HL-60 (cell line): ENCODE measurements around the gene PLEKHG3.
A peak's percentile ranks its signal among the peaks of the same experiment; 100 is the strongest.

Experiments
- DNase-seq, 2 experiments: peaks; one replicate each; pipeline ENCODE4 v3.0.0-alpha.2; 2010 to 2020; ENCODE audit warnings: low read depth in 1 of 2, low spot score in 1 of 2
- H3K27ac ChIP-seq: fragments of 250-450 bp; sonication (Bioruptor Pico); replicated peaks from 2 replicates; pipeline ENCODE4 v1.5.1; 2020; ENCODE audit warnings: mild to moderate bottlenecking, moderate library complexity
- H3K27me3 ChIP-seq: fragments of 250-450 bp; sonication (Bioruptor Pico); 2 replicates; pipeline ENCODE4 v1.5.1; 2021; ENCODE audit warnings: mild to moderate bottlenecking, moderate library complexity; ENCODE audit not compliant: insufficient read depth, poor library complexity, severe bottlenecking
- H3K4me3 ChIP-seq: replicated peaks from 2 replicates; pipeline ENCODE4 v1.5.1; 2011; ENCODE audit warnings: mild to moderate bottlenecking, control low read depth, low read length; ENCODE audit not compliant: insufficient read depth
- CTCF ChIP-seq: IDR thresholded peaks from one replicate; pipeline ENCODE4 v1.5.1; 2011; ENCODE audit warnings: low read length, control low read depth, inconsistent platforms; ENCODE audit not compliant: insufficient read depth
- GABPA ChIP-seq: IDR thresholded peaks from 2 replicates; pipeline ENCODE4 v1.6.1; 2012; ENCODE audit warnings: low read depth
- POLR2AphosphoS5 ChIP-seq: IDR thresholded peaks from 2 replicates; pipeline ENCODE4 v1.6.1; 2012; ENCODE audit warnings: low read depth
- REST ChIP-seq: IDR thresholded peaks from 2 replicates; pipeline ENCODE4 v1.6.1; 2012; ENCODE audit warnings: low read depth; ENCODE audit not compliant: insufficient replicate concordance
- SPI1 ChIP-seq: IDR thresholded peaks from 2 replicates; pipeline ENCODE4 v1.6.1; 2012; ENCODE audit warnings: low read depth, mild to moderate bottlenecking, borderline replicate concordance

Gene PLEKHG3

GRCh38 chr14:64711039-64711438 is 6.8 kb downstream of the PLEKHG3 start:
- TF ChIP-seq POLR2AphosphoS5 (no peak), CTCF (no peak), REST (no peak), SPI1 (no peak), GABPA (no peak)
- peak in 1 of 2 experiments; percentile 6 for DNase-seq
- H3K4me3 ChIP-seq, result no peak overlapping the region
- H3K27ac ChIP-seq, result no peak overlapping the region
- no peaks in the 10 kb centered on the region for H3K27me3 ChIP-seq

GRCh38 chr14:64713677-64714076 is 9.5 kb downstream of the PLEKHG3 start:
- no peak for TF ChIP-seq CTCF
- TF ChIP-seq SPI1, result no peak
- TF ChIP-seq POLR2AphosphoS5, result no peak
- no peak for TF ChIP-seq REST
- TF ChIP-seq GABPA, result no peak
- Histone ChIP-seq H3K4me3 (no peak overlapping the region), H3K27ac (no peak overlapping the region), H3K27me3 (no peaks in the 10 kb centered on the region)
- DNase-seq, result no peak

GRCh38 chr14:64714432-64715025 is 10.3 kb downstream of the PLEKHG3 start:
- Histone ChIP-seq H3K27me3 (no peaks in the 10 kb centered on the region), H3K27ac (no peak overlapping the region), H3K4me3 (no peak overlapping the region)
- TF ChIP-seq GABPA (no peak), POLR2AphosphoS5 (no peak), CTCF (no peak), REST (no peak), SPI1 (no peak)
- DNase-seq, result no peak
